Esophagus muscularis mucosa (tissue), 4 donors: ENCODE results near the gene AUH.

Experiments used
- EP300 ChIP-seq: sonication (generic); formaldehyde crosslinking; IDR thresholded peaks from one replicate; pipeline ENCODE4 v1.6.1; 2017; ENCODE audit warnings: antibody characterized with exemption
- POLR2A ChIP-seq: fragments of 450-650 bp; IDR thresholded peaks from one replicate; pipeline ENCODE4 v1.6.1; 2017; ENCODE audit warnings: antibody characterized with exemption, moderate library complexity, mild to moderate bottlenecking, low read depth
- POLR2AphosphoS5 ChIP-seq, 2 donors: sonication (generic); formaldehyde crosslinking; IDR thresholded peaks; one replicate each; pipeline ENCODE4 v1.6.1; 2017; ENCODE audit warnings: antibody characterized with exemption in 2 of 2
- TF ChIP-seq, protein P1 (sequence below), 3 experiments: fragments of 200-600 bp in 2 of 3; fragments of 450-650 bp in 1 of 3; sonication (generic) in 2 of 3; IDR thresholded peaks; one replicate each; pipeline ENCODE4 v1.5.1; 2017 to 2019; ENCODE audit warnings: antibody characterized with exemption in 3 of 3, mild to moderate bottlenecking in 2 of 3, moderate library complexity in 1 of 3

- TF ChIP-seq, protein P1, sequence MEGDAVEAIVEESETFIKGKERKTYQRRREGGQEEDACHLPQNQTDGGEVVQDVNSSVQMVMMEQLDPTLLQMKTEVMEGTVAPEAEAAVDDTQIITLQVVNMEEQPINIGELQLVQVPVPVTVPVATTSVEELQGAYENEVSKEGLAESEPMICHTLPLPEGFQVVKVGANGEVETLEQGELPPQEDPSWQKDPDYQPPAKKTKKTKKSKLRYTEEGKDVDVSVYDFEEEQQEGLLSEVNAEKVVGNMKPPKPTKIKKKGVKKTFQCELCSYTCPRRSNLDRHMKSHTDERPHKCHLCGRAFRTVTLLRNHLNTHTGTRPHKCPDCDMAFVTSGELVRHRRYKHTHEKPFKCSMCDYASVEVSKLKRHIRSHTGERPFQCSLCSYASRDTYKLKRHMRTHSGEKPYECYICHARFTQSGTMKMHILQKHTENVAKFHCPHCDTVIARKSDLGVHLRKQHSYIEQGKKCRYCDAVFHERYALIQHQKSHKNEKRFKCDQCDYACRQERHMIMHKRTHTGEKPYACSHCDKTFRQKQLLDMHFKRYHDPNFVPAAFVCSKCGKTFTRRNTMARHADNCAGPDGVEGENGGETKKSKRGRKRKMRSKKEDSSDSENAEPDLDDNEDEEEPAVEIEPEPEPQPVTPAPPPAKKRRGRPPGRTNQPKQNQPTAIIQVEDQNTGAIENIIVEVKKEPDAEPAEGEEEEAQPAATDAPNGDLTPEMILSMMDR (IDR thresholded peaks at IDR 0.05), result no peak
- no peak for TF ChIP-seq POLR2A
- no peak for TF ChIP-seq EP300
- TF ChIP-seq POLR2AphosphoS5 (IDR thresholded peaks at IDR 0.05), result no peak
Observed at GRCh38 chr9:91341258-91341746, 20.4 kb downstream of the AUH start.
